Measurements from ENCODE around the gene SULT1A2.
"Not testable (repeated sequence)": the region's sequence is repeated elsewhere in the genome, so short reads cannot be mapped to it uniquely, and the experiment has no call there.

SULT1A2 gene

DNA sequence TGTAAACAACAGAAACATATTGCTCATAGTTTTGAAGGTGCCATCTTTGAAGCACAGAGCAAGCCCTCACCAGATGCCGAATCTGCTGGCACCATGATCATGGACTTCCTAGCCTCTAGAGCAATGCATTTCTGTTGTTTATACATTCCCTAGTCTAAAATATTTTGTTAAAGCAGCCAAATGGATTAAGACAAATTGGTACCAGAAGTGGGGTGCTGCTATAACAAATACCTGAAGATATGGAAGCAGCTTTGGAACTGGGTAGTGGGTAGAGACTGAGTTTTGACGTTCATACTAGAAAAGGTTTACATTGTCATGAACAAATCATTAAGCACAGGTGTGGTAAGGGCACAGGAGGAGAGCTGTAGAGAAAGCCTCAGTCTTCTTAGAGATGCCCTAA lies 29.6 kb downstream of the SULT1A2 start:
- Histone ChIP-seq H3K36me3 (ENCODE audit: insufficient read depth, low read length) (no peaks in the 10 kb centered on the region), H3K4me1 (ENCODE audit: insufficient read depth, low read length) (peaks cover under 1% of the 10 kb centered on the region; the same call in 1 of the 2 replicates), H3K9ac (ENCODE audit: low read depth, low read length) (no peak overlapping the region), H3K9me3 (ENCODE audit: insufficient read depth, low read depth, low read length) (peaks cover 12% of the 10 kb centered on the region), H3K27ac (ENCODE audit: low read depth, low read length) (no peak overlapping the region), H3K27me3 (ENCODE audit: insufficient read depth, low read length) (no peaks in the 10 kb centered on the region), H3K4me3 (ENCODE audit: low read length) (no peak overlapping the region)
- 92% methylated on average over 2 of the region's 2 CpGs for WGBS

DNA sequence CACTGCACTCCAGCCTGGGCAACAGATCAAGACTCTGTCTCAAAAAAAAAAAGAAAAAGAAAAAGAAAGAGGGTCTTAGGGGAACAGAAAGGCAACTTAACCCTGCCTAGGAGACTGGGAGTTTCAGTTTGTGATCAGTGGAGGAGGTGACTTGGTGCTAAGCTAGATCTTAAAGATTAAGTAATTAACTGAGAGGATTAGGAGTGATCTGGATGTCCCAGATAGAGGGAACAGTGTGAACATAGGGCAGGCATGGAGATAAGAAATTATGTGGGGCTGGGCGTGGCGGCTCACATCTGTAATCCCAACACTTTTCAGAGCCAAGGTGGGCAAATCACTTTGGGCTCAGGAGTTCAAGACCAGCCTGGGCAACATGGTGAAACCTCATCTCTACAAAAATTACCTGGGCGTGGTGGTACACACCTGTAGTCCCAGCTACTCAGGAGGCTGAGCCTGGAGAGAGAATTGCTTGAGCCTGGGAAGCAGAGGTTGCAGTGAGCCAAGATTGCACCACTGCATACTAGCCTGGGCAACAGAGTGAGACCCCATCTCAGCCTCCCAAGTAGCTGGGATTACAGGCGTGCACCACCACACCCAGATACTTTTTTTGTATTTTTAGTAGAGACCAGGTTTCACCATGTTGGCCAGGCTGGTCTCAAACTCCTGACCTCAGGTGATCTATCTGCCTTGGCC lies 30.5 kb downstream of the SULT1A2 start:
- 96% methylated on average over 4 of the region's 4 CpGs for WGBS
- not testable (repeated sequence) for H3K36me3 ChIP-seq (ENCODE audit: insufficient read depth, low read length); H3K4me1 ChIP-seq (ENCODE audit: insufficient read depth, low read length); H3K4me3 ChIP-seq (ENCODE audit: low read length); H3K27ac ChIP-seq (ENCODE audit: low read depth, low read length); H3K27me3 ChIP-seq (ENCODE audit: insufficient read depth, low read length); H3K9ac ChIP-seq (ENCODE audit: low read depth, low read length)
- H3K9me3 ChIP-seq (ENCODE audit: insufficient read depth, low read depth, low read length), result peaks cover 12% of the 10 kb centered on the region

- Histone ChIP-seq H3K36me3 (ENCODE audit: insufficient read depth, low read length) (peaks cover 7% of the 10 kb centered on the region; the same call in 1 of the 2 replicates), H3K4me3 (ENCODE audit: low read length) (no peak overlapping the region), H3K4me1 (ENCODE audit: insufficient read depth, low read length) (no peaks in the 10 kb centered on the region), H3K9me3 (ENCODE audit: insufficient read depth, low read depth, low read length) (peaks cover 12% of the 10 kb centered on the region), H3K9ac (ENCODE audit: low read depth, low read length) (no peak overlapping the region), H3K27me3 (ENCODE audit: insufficient read depth, low read length) (no peaks in the 10 kb centered on the region), H3K27ac (ENCODE audit: low read depth, low read length) (no peak overlapping the region)
- WGBS, result 85% methylated on average over 6 of the region's 6 CpGs
Observed at GRCh38 chr16:28563218-28563617, 33.6 kb downstream of the SULT1A2 start.

DNA sequence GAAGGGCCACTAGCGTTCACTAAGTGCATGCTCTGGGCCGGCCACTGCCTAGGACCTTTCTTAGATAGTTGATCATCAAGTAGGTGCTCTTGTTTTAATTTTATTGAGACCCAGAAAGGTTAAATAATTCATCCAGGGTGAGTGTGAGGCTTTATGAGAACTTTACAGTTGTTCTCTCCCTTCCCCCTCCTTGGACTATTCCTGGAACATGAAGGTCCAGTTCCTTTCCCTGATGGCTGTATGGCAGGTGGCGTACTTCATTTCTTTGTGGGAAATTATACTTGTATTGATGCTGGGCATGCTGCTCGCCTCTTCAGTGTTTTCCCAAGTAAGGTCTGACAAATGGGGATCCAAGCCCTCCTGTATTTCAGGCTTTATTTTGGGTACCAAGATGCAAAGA lies 34.7 kb downstream of the SULT1A2 start:
- H3K4me1 ChIP-seq (ENCODE audit: insufficient read depth, low read length), result no peaks in the 10 kb centered on the region
- no peak overlapping the region for H3K9ac ChIP-seq (ENCODE audit: low read depth, low read length)
- 94% methylated on average over 4 of the region's 4 CpGs for WGBS
- no peak overlapping the region for H3K4me3 ChIP-seq (ENCODE audit: low read length)
- H3K9me3 ChIP-seq (ENCODE audit: insufficient read depth, low read depth, low read length), result peaks cover 6% of the 10 kb centered on the region
- peaks cover 7% of the 10 kb centered on the region; the same call in 1 of the 2 replicates for H3K36me3 ChIP-seq (ENCODE audit: insufficient read depth, low read length)
- no peaks in the 10 kb centered on the region for H3K27me3 ChIP-seq (ENCODE audit: insufficient read depth, low read length)
- no peak overlapping the region for H3K27ac ChIP-seq (ENCODE audit: low read depth, low read length)

- Histone ChIP-seq H3K4me3 (ENCODE audit: low read length) (no peak overlapping the region), H3K27me3 (ENCODE audit: insufficient read depth, low read length) (no peaks in the 10 kb centered on the region), H3K27ac (ENCODE audit: low read depth, low read length) (no peak overlapping the region), H3K9me3 (ENCODE audit: insufficient read depth, low read depth, low read length) (0 out of 2 replicates have a peak, but pooled peaks cover 1% of the 10 kb centered on the region), H3K36me3 (ENCODE audit: insufficient read depth, low read length) (peaks cover 7% of the 10 kb centered on the region; the same call in 1 of the 2 replicates), H3K4me1 (ENCODE audit: insufficient read depth, low read length) (no peaks in the 10 kb centered on the region), H3K9ac (ENCODE audit: low read depth, low read length) (no peak overlapping the region)
- WGBS, result 87% methylated on average over 7 of the region's 7 CpGs
Observed at GRCh38 chr16:28561557-28562187, 35.2 kb downstream of the SULT1A2 start.

DNA sequence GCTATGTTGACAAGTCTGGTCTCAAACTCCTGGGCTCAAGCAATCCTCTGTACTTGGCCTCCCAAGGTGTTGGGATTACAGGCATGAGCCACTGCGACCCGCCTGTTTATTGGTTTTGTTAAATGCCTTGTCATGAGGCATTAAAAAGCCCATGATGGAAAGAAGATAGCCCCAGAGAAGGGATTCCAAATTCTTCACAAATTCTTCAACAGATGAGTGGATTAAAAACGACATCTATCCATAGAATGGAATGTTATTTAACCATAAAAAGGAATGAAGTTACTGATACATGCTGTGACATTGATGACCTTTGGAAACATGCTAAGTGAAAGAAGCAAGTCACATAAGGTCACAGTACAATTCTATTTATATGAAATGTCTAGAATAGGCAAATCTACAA lies 38.4 kb downstream of the SULT1A2 start:
- Histone ChIP-seq H3K27me3 (ENCODE audit: insufficient read depth, low read length) (no peaks in the 10 kb centered on the region), H3K27ac (ENCODE audit: low read depth, low read length) (no peak overlapping the region), H3K9me3 (ENCODE audit: insufficient read depth, low read depth, low read length) (no peaks in the 10 kb centered on the region), H3K4me1 (ENCODE audit: insufficient read depth, low read length) (no peaks in the 10 kb centered on the region), H3K9ac (ENCODE audit: low read depth, low read length) (no peak overlapping the region), H3K4me3 (ENCODE audit: low read length) (no peak overlapping the region), H3K36me3 (ENCODE audit: insufficient read depth, low read length) (peaks cover 7% of the 10 kb centered on the region; the same call in 1 of the 2 replicates)
- WGBS, result 96% methylated on average over 2 of the region's 3 CpGs

DNA sequence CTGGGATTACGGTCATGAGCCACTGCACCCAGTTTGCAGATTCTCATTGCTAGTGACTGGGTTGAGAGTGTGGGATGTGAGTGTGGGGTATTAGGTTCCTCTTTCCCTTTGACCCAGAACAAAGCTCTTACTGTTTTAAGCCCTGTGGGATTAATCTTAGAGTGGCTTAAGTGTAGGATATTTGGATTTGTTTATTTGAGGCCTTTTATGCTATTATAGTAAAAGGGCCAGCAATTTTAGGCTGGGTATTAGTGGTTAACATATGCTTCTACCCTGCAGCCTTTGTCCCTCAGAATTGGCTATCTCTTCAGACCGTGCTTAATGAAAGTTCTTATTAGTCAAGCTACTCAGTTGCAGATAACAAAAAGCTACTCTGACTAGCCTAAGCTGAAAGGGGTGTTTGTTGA lies 39.9 kb downstream of the SULT1A2 start:
- 97% methylated on average over 2 of the region's 2 CpGs for WGBS
- H3K4me1 ChIP-seq (ENCODE audit: insufficient read depth, low read length), result no peaks in the 10 kb centered on the region

GRCh38 chr16:28555561-28555960 lies 41.3 kb downstream of the SULT1A2 start:
- H3K27me3 ChIP-seq (ENCODE audit: insufficient read depth, low read length), result no peaks in the 10 kb centered on the region
- H3K9me3 ChIP-seq (ENCODE audit: insufficient read depth, low read depth, low read length), result no peaks in the 10 kb centered on the region
- H3K4me1 ChIP-seq (ENCODE audit: insufficient read depth, low read length), result no peaks in the 10 kb centered on the region
- no peak overlapping the region for H3K27ac ChIP-seq (ENCODE audit: low read depth, low read length)
- peaks cover 7% of the 10 kb centered on the region; the same call in 1 of the 2 replicates for H3K36me3 ChIP-seq (ENCODE audit: insufficient read depth, low read length)
- no peak overlapping the region for H3K9ac ChIP-seq (ENCODE audit: low read depth, low read length)
- 95% methylated on average over 2 of the region's 2 CpGs for WGBS
- no peak overlapping the region for H3K4me3 ChIP-seq (ENCODE audit: low read length)

More for the DNA sequence above, 39.9 kb downstream of the SULT1A2 start:
- no peaks in the 10 kb centered on the region for H3K9me3 ChIP-seq (ENCODE audit: insufficient read depth, low read depth, low read length)
- no peak overlapping the region for H3K4me3 ChIP-seq (ENCODE audit: low read length)
- H3K9ac ChIP-seq (ENCODE audit: low read depth, low read length), result no peak overlapping the region
- H3K27ac ChIP-seq (ENCODE audit: low read depth, low read length), result no peak overlapping the region
- H3K36me3 ChIP-seq (ENCODE audit: insufficient read depth, low read length), result peaks cover 7% of the 10 kb centered on the region; the same call in 1 of the 2 replicates
- H3K27me3 ChIP-seq (ENCODE audit: insufficient read depth, low read length), result no peaks in the 10 kb centered on the region

GRCh38 chr16:28554634-28555423 lies 42.0 kb downstream of the SULT1A2 start:
- no peaks in the 10 kb centered on the region for H3K9me3 ChIP-seq (ENCODE audit: insufficient read depth, low read depth, low read length)
- WGBS, result 92% methylated on average over 15 of the region's 15 CpGs
- no peak overlapping the region for H3K9ac ChIP-seq (ENCODE audit: low read depth, low read length)
- H3K27ac ChIP-seq (ENCODE audit: low read depth, low read length), result no peak overlapping the region
- H3K4me3 ChIP-seq (ENCODE audit: low read length), result peak overlapping the region; percentile 89
- H3K36me3 ChIP-seq (ENCODE audit: insufficient read depth, low read length), result peaks cover 7% of the 10 kb centered on the region; the same call in 1 of the 2 replicates
- H3K4me1 ChIP-seq (ENCODE audit: insufficient read depth, low read length), result no peaks in the 10 kb centered on the region
- H3K27me3 ChIP-seq (ENCODE audit: insufficient read depth, low read length), result no peaks in the 10 kb centered on the region

DNA sequence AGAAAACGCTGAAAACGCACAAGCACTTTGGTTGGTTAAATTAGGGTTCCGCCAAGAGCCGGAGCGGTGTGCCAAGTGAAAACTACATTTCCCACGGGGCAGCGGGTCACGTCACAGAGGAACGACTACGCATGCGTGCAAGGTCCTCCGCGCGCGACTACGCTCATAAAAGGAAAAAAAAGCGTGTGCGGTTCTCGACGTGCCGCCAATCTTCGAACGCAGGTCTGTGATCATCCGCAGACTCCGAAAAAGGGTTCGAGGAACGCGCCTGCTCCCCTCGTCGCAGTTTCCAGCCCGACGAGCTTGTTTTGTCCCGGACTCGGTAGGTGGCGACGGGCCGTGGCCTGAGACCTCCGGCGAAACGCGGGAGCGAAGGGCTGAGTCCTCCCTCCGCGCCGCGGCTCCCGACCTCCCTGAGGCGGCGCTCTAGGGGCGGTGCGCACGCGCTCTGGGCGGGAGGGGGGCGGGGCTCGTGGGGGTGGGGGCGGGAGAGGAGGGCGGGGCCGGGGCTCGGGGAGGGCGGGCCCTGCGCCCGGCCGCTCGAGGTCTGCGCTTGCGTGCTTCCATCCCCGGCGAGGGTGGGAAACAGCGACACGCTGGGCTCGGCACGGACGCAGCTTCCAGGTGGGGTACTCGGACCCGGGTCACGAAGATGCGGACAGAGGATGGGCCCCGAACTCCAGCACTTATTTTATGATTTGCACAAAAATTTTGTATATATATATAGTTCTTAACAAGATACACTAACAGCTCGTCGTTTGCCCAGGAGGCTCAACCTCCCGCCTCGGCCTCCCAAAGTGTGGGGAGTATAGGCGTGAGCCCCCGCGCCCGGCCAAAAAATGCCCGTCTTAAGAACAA lies 42.8 kb downstream of the SULT1A2 start, which contains the start of gene SGF29:
Gene SGF29, plus strand, starts transcription at position 145 of the 858 bp plus-strand sequence. CDS start 27,150 bp downstream, outside the sequence.
- H3K4me1 ChIP-seq (ENCODE audit: insufficient read depth, low read length), result no peaks in the 10 kb centered on the region
- 7% methylated on average over 72 of the region's 88 CpGs for WGBS
- H3K36me3 ChIP-seq (ENCODE audit: insufficient read depth, low read length), result peaks cover 7% of the 10 kb centered on the region; the same call in 1 of the 2 replicates
- peak within 1 kb of the TSS; percentile 89 for H3K4me3 ChIP-seq (ENCODE audit: low read length)
- no peaks in the 10 kb centered on the region for H3K9me3 ChIP-seq (ENCODE audit: insufficient read depth, low read depth, low read length)
- peak within 1 kb of the TSS; percentile 96 for H3K9ac ChIP-seq (ENCODE audit: low read depth, low read length)
- H3K27me3 ChIP-seq (ENCODE audit: insufficient read depth, low read length), result no peaks in the 10 kb centered on the region
- peak within 1 kb of the TSS; percentile 100 for H3K27ac ChIP-seq (ENCODE audit: low read depth, low read length)
